ENCODE data around the gene DNAJC18.

GRCh38 chr5:139390639-139391569 is 48.4 kb downstream of the DNAJC18 start:
- TF ChIP-seq PATZ1 (CRISPR knock-in tag; IDR thresholded peaks at IDR 0.05; ENCODE audit: borderline replicate concordance) = no peak
- no peak for TF ChIP-seq ZFP30 (CRISPR knock-in tag; IDR thresholded peaks at IDR 0.05)
- TF ChIP-seq RARB (CRISPR knock-in tag; IDR thresholded peaks at IDR 0.05) = no peak
- TF ChIP-seq ESRRG (CRISPR knock-in tag; IDR thresholded peaks at IDR 0.05) = no peak
- TF ChIP-seq ARNTL (CRISPR knock-in tag; IDR thresholded peaks at IDR 0.05; ENCODE audit: borderline replicate concordance, low read depth) = no peak
- no peak for TF ChIP-seq GLIS3 (CRISPR knock-in tag; IDR thresholded peaks at IDR 0.05)
- TF ChIP-seq ISL1 (CRISPR knock-in tag; IDR thresholded peaks at IDR 0.05) = no peak
- no peak for TF ChIP-seq ZFP3 (CRISPR knock-in tag; IDR thresholded peaks at IDR 0.05)
- TF ChIP-seq TSHZ2 (CRISPR knock-in tag; IDR thresholded peaks at IDR 0.05) = no peak
- no peak for TF ChIP-seq TOX (CRISPR knock-in tag; IDR thresholded peaks at IDR 0.05; ENCODE audit: borderline replicate concordance)
- TF ChIP-seq SNAI2 (CRISPR knock-in tag; IDR thresholded peaks at IDR 0.05) = no peak
- no peak for TF ChIP-seq PPARA (CRISPR knock-in tag; IDR thresholded peaks at IDR 0.05; ENCODE audit: borderline replicate concordance)
- no peak for TF ChIP-seq CSDC2 (CRISPR knock-in tag; IDR thresholded peaks at IDR 0.05)
